ENCODE data around the gene MDM4.

MDM4 gene

DNA sequence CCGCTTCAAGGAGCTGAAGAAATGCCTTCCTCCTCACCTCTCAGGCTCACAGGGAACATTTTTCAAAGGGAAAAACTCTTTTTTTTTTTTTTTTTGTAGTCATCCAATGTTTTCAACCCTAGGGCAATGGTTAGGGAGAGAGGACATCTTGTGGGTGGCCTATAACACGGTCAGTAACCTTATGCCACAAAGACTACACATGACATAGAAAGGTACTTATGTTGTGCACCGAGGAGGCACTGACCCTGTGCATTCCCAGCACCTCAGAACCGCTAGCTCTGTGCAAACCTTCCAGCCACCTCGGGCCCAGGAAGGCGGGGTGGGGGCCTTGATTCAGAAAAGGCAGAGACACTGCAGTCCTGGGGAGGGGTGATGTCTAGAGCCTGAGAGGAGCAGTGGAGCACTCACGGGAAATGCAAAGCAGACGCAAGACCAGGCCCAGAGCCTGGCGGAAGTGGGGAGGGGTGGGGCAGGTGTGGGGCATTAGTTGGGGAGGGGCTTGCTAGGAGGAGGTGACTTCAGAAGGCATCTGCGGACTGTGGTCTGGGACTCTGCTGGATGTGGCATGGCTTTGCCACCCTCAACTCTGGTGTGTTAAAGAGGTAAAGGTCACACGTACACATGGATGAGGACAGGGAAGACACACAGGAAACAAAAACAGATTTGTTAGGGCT is 68.6 kb downstream of the MDM4 start:
- Mint-ChIP-seq H3K36me3 (ENCODE audit: low read depth) (no peaks in the 10 kb centered on the region), H3K4me1 (peaks cover 20% of the 10 kb centered on the region), H3K9me3 (no peaks in the 10 kb centered on the region), H3K27ac (no peak overlapping the region), H3K27me3 (ENCODE audit: low read depth, poor library complexity) (peaks cover 16% of the 10 kb centered on the region), H3K4me3 (no peak overlapping the region)
- TF ChIP-seq, protein P1, sequence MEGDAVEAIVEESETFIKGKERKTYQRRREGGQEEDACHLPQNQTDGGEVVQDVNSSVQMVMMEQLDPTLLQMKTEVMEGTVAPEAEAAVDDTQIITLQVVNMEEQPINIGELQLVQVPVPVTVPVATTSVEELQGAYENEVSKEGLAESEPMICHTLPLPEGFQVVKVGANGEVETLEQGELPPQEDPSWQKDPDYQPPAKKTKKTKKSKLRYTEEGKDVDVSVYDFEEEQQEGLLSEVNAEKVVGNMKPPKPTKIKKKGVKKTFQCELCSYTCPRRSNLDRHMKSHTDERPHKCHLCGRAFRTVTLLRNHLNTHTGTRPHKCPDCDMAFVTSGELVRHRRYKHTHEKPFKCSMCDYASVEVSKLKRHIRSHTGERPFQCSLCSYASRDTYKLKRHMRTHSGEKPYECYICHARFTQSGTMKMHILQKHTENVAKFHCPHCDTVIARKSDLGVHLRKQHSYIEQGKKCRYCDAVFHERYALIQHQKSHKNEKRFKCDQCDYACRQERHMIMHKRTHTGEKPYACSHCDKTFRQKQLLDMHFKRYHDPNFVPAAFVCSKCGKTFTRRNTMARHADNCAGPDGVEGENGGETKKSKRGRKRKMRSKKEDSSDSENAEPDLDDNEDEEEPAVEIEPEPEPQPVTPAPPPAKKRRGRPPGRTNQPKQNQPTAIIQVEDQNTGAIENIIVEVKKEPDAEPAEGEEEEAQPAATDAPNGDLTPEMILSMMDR (IDR thresholded peaks at IDR 0.05): no peak
- DNase-seq: no peak

DNA sequence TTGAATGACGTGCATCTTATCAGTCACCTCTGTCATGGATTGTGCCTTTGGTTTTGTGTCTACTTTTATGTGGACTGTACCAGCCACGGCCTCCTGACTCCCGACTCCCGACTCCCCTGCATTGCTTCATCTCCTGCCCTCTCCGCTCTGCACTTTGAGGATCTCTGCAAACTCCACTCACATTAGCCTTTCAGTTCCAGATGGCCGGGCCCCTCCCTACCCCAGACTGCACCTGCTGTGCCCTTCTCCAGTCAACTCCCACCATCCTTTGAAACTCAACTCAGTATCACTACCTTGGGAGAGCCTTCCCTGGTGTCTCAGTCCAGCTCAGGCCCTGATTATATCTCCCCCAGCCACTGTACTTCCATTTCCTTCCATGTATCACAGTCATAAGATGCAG is 71.4 kb downstream of the MDM4 start:
- no peaks in the 10 kb centered on the region for H3K9me3 Mint-ChIP-seq
- no peak overlapping the region for H3K4me3 Mint-ChIP-seq
- TF ChIP-seq, protein P1 (IDR thresholded peaks at IDR 0.05): no peak
- H3K36me3 Mint-ChIP-seq (ENCODE audit: low read depth): no peaks in the 10 kb centered on the region
- DNase-seq: no peak
- no peak overlapping the region for H3K27ac Mint-ChIP-seq
- peaks cover 17% of the 10 kb centered on the region for H3K4me1 Mint-ChIP-seq
- peaks cover 15% of the 10 kb centered on the region for H3K27me3 Mint-ChIP-seq (ENCODE audit: low read depth, poor library complexity)

DNA sequence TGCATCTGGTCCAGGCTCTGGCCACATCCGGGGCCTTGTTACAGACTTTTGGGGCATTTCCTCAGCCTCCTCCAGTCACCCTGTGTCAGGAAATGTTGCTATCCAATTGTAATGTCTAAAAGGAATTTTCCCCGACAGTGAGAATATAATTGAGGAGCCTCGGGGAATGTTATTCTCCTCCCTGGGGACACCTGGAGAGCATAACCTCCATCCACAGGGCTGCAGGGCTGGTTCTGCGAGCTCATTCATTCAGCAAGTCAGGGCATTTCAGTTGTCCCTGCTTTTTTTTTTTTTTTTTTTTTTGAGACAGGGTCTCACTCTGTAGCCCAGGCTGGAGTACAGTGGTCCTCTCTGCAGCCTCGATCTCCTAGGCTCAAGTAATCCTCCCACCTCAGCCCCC is 72.6 kb downstream of the MDM4 start:
- H3K36me3 Mint-ChIP-seq (ENCODE audit: low read depth): no peaks in the 10 kb centered on the region
- no peak for DNase-seq
- H3K4me3 Mint-ChIP-seq: no peak overlapping the region
- peaks cover 5% of the 10 kb centered on the region for H3K27me3 Mint-ChIP-seq (ENCODE audit: low read depth, poor library complexity)
- no peak overlapping the region for H3K27ac Mint-ChIP-seq
- H3K4me1 Mint-ChIP-seq: peaks cover 22% of the 10 kb centered on the region
- TF ChIP-seq, protein P1 (IDR thresholded peaks at IDR 0.05): no peak
- H3K9me3 Mint-ChIP-seq: no peaks in the 10 kb centered on the region

DNA sequence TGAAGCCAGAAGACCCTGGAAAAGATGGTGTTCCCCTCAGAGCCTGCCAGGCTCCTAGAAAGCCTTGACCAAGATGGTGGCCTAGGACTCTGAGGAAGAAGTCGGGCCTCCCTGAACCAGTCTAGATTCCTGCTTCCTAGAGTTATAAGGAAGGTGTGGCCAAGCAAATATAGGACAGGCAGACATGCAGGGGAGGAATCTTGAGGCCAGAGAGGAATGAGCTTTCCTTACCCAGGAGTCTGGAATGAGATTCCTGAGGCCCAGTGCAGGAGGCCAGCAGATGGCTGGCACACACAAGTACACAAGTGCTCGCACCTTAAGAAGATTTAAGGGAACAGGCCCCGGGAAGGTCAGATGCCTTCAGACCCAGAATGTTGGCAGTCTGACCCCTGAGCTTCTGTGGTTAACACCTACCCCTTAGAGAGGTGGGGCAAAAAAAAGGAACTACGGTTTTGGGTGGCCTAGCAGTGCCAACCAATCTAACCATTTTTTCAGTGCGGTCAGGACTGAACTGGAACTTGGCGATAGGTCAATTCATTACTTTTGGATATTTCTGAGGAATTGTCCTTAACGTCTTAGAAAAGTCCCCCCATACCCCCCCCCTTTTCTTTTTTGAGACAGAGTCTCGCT is 73.3 kb downstream of the MDM4 start:
- no peak for DNase-seq
- Mint-ChIP-seq H3K4me3 (no peak overlapping the region), H3K27ac (no peak overlapping the region), H3K4me1 (peaks cover 22% of the 10 kb centered on the region), H3K36me3 (ENCODE audit: low read depth) (no peaks in the 10 kb centered on the region), H3K9me3 (no peaks in the 10 kb centered on the region), H3K27me3 (ENCODE audit: low read depth, poor library complexity) (peaks cover 5% of the 10 kb centered on the region)
- TF ChIP-seq, protein P1 (IDR thresholded peaks at IDR 0.05): no peak

DNA sequence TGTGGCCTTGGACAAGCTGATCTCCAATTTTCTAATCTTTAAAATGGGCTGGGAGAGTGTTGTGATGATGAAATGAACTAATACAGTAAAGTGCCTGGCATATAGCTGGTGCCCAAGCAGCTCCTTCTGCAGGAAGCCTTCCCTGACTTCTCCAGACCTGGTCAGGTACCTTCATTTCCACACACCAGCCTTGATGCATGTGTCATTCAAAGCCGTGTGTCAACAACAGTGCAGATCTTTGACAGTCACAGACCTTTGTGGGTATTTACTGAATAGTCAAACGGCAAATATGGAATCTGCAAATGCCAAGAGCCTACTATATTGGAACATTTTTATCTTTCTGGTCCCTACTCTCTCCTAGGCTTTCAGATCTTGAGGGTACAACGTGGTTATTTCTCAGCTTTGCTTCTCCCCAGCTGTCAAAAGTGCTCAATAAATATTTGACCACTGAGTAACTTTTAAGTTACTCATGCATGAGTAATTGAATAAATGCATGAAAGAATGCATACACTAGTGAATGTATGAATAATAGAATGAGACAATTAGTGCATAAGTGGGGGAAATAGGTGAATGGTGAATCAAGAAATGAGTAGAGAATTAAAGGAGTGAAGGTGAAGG is 75.4 kb downstream of the MDM4 start:
- DNase-seq: no peak
- Mint-ChIP-seq H3K4me1 (peaks cover 15% of the 10 kb centered on the region), H3K27me3 (ENCODE audit: low read depth, poor library complexity) (peaks cover 5% of the 10 kb centered on the region), H3K4me3 (no peak overlapping the region), H3K9me3 (no peaks in the 10 kb centered on the region), H3K36me3 (ENCODE audit: low read depth) (no peaks in the 10 kb centered on the region), H3K27ac (no peak overlapping the region)
- TF ChIP-seq, protein P1 (IDR thresholded peaks at IDR 0.05): no peak
